ENCODE results near the gene AGO3.

AGO3 gene

GRCh38 chr1:36070349-36070748, 139.4 kb downstream of the AGO3 start:
- no peak for TF ChIP-seq CTCF (IDR thresholded peaks at IDR 0.05; ENCODE audit: control insufficient read depth, extremely low read depth, insufficient read depth)
- no peak for DNase-seq (ENCODE audit: low read depth)
- no peak overlapping the region for H3K4me3 ChIP-seq (ENCODE audit: low read depth, low read length)

GRCh38 chr1:36076979-36077573, 146.2 kb downstream of the AGO3 start:
- no peak overlapping the region for H3K4me3 ChIP-seq (ENCODE audit: low read depth, low read length)
- no peak for DNase-seq (ENCODE audit: low read depth)
- TF ChIP-seq CTCF (IDR thresholded peaks at IDR 0.05; ENCODE audit: control insufficient read depth, extremely low read depth, insufficient read depth), result no peak

- DNase-seq (ENCODE audit: low read depth), result no peak
- no peak overlapping the region for H3K4me3 ChIP-seq (ENCODE audit: low read depth, low read length)
- no peak for TF ChIP-seq CTCF (IDR thresholded peaks at IDR 0.05; ENCODE audit: control insufficient read depth, extremely low read depth, insufficient read depth)
These were observed 149.3 kb downstream of the AGO3 start for GRCh38 chr1:36080236-36080635.

- no peak overlapping the region for H3K4me3 ChIP-seq (ENCODE audit: low read depth, low read length)
- no peak for DNase-seq (ENCODE audit: low read depth)
- TF ChIP-seq CTCF (IDR thresholded peaks at IDR 0.05; ENCODE audit: control insufficient read depth, extremely low read depth, insufficient read depth), result no peak
These were observed 149.9 kb downstream of the AGO3 start for GRCh38 chr1:36080801-36081200.

- no peak overlapping the region for H3K4me3 ChIP-seq (ENCODE audit: low read depth, low read length)
- no peak for TF ChIP-seq CTCF (IDR thresholded peaks at IDR 0.05; ENCODE audit: control insufficient read depth, extremely low read depth, insufficient read depth)
- DNase-seq (ENCODE audit: low read depth), result no peak
These were observed 151.1 kb downstream of the AGO3 start for GRCh38 chr1:36081926-36082485.

- no peak overlapping the region for H3K4me3 ChIP-seq (ENCODE audit: low read depth, low read length)
- TF ChIP-seq CTCF (IDR thresholded peaks at IDR 0.05; ENCODE audit: control insufficient read depth, extremely low read depth, insufficient read depth), result no peak
- DNase-seq (ENCODE audit: low read depth), result no peak
These were observed 152.3 kb downstream of the AGO3 start for GRCh38 chr1:36083219-36083618.

All from LNCaP clone FGC (cell line).